ENCODE measurements around the gene PRKCG.
"Not testable (repeated sequence)": the region's sequence is repeated elsewhere in the genome, so short reads cannot be mapped to it uniquely, and the experiment has no call there.

PRKCG gene

DNA sequence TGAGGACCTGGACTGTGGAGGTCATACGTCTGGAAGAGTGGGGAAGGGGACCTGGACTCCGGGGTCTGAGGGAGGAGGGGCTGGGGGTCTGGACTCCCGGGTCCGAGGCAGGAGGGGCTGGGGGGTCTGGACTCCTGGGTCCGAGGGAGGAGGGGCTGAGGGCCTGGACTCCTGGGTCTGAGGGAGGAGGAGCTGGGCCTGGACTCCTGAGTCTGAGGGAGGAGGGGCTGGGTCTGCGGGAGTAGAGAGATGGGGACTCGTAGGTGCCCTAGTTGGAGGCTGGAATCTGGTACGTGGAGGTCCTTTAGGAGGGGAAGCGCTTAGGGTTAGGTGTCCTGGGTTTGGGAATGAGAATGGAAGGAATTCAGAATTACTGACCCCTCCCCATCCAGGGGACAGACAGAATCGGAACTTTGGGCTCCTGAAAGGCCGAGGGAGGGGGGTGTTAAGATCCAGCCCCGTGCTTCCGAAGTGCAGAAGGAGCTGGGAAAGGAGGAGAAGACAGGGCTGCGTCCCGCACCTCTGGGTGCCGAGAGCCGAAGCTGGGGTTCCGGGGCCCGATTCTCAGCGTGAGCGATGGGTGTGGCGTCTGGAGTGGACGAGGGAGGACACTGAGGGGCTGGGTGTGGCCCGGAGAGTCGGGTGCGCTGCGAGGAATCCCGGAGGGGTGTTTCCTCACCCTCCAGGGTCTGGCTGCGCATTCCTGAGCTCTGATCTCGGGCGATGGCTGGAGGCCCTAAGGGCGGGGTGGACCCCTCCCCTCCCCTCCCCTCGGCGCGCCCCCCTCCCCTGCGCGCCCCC is 13.7 kb upstream of the PRKCG start:
- no peaks in the 10 kb centered on the region for H3K27me3 Mint-ChIP-seq
- peaks cover 18% of the 10 kb centered on the region for H3K36me3 Mint-ChIP-seq (ENCODE audit: low read depth)
- peak overlapping the region; percentile 89 for H3K4me3 Mint-ChIP-seq
- H3K9me3 Mint-ChIP-seq, result no peaks in the 10 kb centered on the region
- peak; percentile 60 for DNase-seq
- H3K27ac Mint-ChIP-seq, result peak overlapping the region; percentile 87
- H3K4me1 Mint-ChIP-seq (ENCODE audit: low read depth), result peaks cover 45% of the 10 kb centered on the region

GRCh38 chr19:53868892-53869804 is 12.8 kb upstream of the PRKCG start:
- Mint-ChIP-seq H3K4me3 (peak overlapping the region; percentile 80), H3K4me1 (ENCODE audit: low read depth) (peaks cover 54% of the 10 kb centered on the region), H3K27me3 (no peaks in the 10 kb centered on the region), H3K36me3 (ENCODE audit: low read depth) (peaks cover 27% of the 10 kb centered on the region), H3K27ac (peak overlapping the region; percentile 89), H3K9me3 (no peaks in the 10 kb centered on the region)
- DNase-seq, result peak; percentile 85

- H3K27ac Mint-ChIP-seq, result peak overlapping the region; percentile 89
- DNase-seq, H3K9me3 Mint-ChIP-seq, H3K27me3 Mint-ChIP-seq: not testable (repeated sequence)
- H3K36me3 Mint-ChIP-seq (ENCODE audit: low read depth), result peaks cover 35% of the 10 kb centered on the region
- peak overlapping the region; percentile 80 for H3K4me3 Mint-ChIP-seq
- H3K4me1 Mint-ChIP-seq (ENCODE audit: low read depth), result peaks cover 62% of the 10 kb centered on the region
These were observed 12.1 kb upstream of the PRKCG start for GRCh38 chr19:53869805-53870484.

GRCh38 chr19:53870485-53870844 is 11.5 kb upstream of the PRKCG start:
- Mint-ChIP-seq H3K36me3 (ENCODE audit: low read depth) (peaks cover 35% of the 10 kb centered on the region), H3K4me3 (peak overlapping the region; percentile 67), H3K9me3 (no peaks in the 10 kb centered on the region), H3K27ac (peak overlapping the region; percentile 52), H3K27me3 (no peaks in the 10 kb centered on the region), H3K4me1 (ENCODE audit: low read depth) (peaks cover 62% of the 10 kb centered on the region)
- no peak for DNase-seq

DNA sequence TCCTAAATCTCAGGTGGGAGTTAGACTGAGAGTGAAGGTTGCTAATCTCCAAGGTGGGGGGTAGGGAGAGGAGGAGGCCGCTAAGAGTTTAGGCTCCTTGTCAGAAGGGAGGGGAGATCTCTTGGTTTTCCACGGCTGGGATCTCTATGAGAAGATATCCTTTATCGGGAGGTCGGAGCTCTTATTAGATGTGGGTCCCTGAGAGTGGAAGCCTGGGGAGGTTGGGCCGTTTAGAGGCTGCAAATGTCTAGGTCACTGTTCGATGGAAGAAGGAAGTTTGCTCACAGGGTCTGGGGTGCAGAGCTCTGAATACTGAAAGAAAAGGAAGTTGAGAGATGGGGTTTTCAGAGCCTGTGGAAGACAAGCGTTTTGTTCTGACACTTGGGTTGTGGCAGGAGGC is 10.5 kb upstream of the PRKCG start:
- Mint-ChIP-seq H3K4me3 (peak overlapping the region; percentile 40), H3K27ac (peak overlapping the region; percentile 30), H3K4me1 (ENCODE audit: low read depth) (peaks cover 61% of the 10 kb centered on the region), H3K36me3 (ENCODE audit: low read depth) (peaks cover 40% of the 10 kb centered on the region), H3K9me3 (no peaks in the 10 kb centered on the region), H3K27me3 (no peaks in the 10 kb centered on the region)
- no peak for DNase-seq

GRCh38 chr19:53872762-53873161 is 9.2 kb upstream of the PRKCG start:
- Mint-ChIP-seq H3K27ac (peak overlapping the region; percentile 61), H3K27me3 (no peaks in the 10 kb centered on the region), H3K4me1 (ENCODE audit: low read depth) (peaks cover 63% of the 10 kb centered on the region), H3K4me3 (no peak overlapping the region), H3K36me3 (ENCODE audit: low read depth) (peaks cover 43% of the 10 kb centered on the region), H3K9me3 (no peaks in the 10 kb centered on the region)
- DNase-seq, result no peak

GRCh38 chr19:53873773-53874605 is 8.0 kb upstream of the PRKCG start:
- DNase-seq, result no peak

GRCh38 chr19:53874606-53874990 is 7.4 kb upstream of the PRKCG start:
- peak overlapping the region; percentile 83 for H3K27ac Mint-ChIP-seq
- no peaks in the 10 kb centered on the region for H3K27me3 Mint-ChIP-seq
- H3K4me3 Mint-ChIP-seq, result peak overlapping the region; percentile 34
- H3K4me1 Mint-ChIP-seq (ENCODE audit: low read depth), result peaks cover 65% of the 10 kb centered on the region
- no peaks in the 10 kb centered on the region for H3K9me3 Mint-ChIP-seq
- peaks cover 37% of the 10 kb centered on the region for H3K36me3 Mint-ChIP-seq (ENCODE audit: low read depth)
- no peak for DNase-seq

More at GRCh38 chr19:53873773-53874605, 8.0 kb upstream of the PRKCG start:
- Mint-ChIP-seq H3K27ac (peak overlapping the region; percentile 83), H3K36me3 (ENCODE audit: low read depth) (peaks cover 38% of the 10 kb centered on the region), H3K27me3 (no peaks in the 10 kb centered on the region), H3K4me1 (ENCODE audit: low read depth) (peaks cover 64% of the 10 kb centered on the region), H3K9me3 (no peaks in the 10 kb centered on the region), H3K4me3 (peak overlapping the region; percentile 34)

DNA sequence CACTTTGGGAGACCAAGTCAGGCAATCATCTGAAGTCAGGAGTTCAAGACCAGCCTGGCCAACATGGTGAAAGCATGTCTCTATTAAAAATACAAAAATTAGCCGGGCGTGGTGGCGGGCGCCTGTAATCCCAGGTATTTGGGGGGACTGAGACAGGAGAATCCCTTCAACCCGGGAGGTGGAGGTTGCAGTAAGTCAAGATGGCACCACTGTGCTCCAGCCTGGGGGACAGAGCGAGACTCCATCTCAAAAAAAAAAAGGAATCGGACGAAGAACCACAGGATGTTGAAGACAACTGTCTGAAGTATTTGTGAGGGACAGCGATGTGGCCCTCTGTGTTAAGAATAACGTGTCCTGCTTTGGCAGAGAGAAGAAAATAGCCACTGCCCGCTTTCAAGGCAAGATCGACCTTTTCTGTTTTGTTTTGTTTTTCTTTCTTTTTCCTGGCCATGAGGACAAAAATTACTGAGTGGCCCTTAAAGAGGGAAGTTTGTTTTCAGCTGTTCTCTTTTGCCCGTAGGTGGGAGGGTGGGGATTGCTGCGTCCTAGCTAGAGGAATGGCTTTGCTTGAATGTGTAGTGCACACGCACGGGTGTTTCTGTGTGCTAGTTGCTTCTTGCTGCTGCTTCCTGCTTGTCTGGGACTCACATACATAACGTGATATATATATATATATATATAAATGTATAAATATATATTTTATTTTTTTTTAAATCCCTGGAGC is 6.2 kb upstream of the PRKCG start:
- Mint-ChIP-seq H3K27me3 (no peaks in the 10 kb centered on the region), H3K4me3 (no peak overlapping the region), H3K27ac (peak overlapping the region; percentile 27), H3K36me3 (ENCODE audit: low read depth) (peaks cover 33% of the 10 kb centered on the region), H3K9me3 (no peaks in the 10 kb centered on the region), H3K4me1 (ENCODE audit: low read depth) (peaks cover 60% of the 10 kb centered on the region)
- no peak for DNase-seq

GRCh38 chr19:53876651-53877224 is 5.3 kb upstream of the PRKCG start:
- no peak for DNase-seq
- H3K9me3 Mint-ChIP-seq, result no peaks in the 10 kb centered on the region
- no peak overlapping the region for H3K4me3 Mint-ChIP-seq
- H3K27ac Mint-ChIP-seq, result no peak overlapping the region
- H3K4me1 Mint-ChIP-seq (ENCODE audit: low read depth), result peaks cover 52% of the 10 kb centered on the region
- H3K36me3 Mint-ChIP-seq (ENCODE audit: low read depth), result peaks cover 26% of the 10 kb centered on the region
- no peaks in the 10 kb centered on the region for H3K27me3 Mint-ChIP-seq

GRCh38 chr19:53877361-53877766 is 4.6 kb upstream of the PRKCG start:
- H3K4me1 Mint-ChIP-seq (ENCODE audit: low read depth), result peaks cover 54% of the 10 kb centered on the region
- peak overlapping the region; percentile 14 for H3K4me3 Mint-ChIP-seq
- peaks cover 26% of the 10 kb centered on the region for H3K36me3 Mint-ChIP-seq (ENCODE audit: low read depth)
- peaks cover 3% of the 10 kb centered on the region for H3K27me3 Mint-ChIP-seq
- H3K9me3 Mint-ChIP-seq, result no peaks in the 10 kb centered on the region
- H3K27ac Mint-ChIP-seq, result peak overlapping the region; percentile 4
- peak; percentile 55 for DNase-seq

GRCh38 chr19:53878776-53879139 is 3.2 kb upstream of the PRKCG start:
- Mint-ChIP-seq H3K4me3 (no peak overlapping the region), H3K36me3 (ENCODE audit: low read depth) (peaks cover 21% of the 10 kb centered on the region), H3K27me3 (peaks cover 14% of the 10 kb centered on the region), H3K4me1 (ENCODE audit: low read depth) (peaks cover 52% of the 10 kb centered on the region), H3K27ac (peak overlapping the region; percentile 28), H3K9me3 (no peaks in the 10 kb centered on the region)
- no peak for DNase-seq
